ENCODE data around the gene CHST11. TPM values are rescaled to one million over a fixed set of nuclear protein-coding genes. Genes with fewer than 3 reads are reported as not detected.

The CHST11 gene
- total RNA-seq, 1 experiment from 2014 or later = 6.7 TPM

- no peak for DNase-seq
- Mint-ChIP-seq H3K9me3 (no peaks in the 10 kb centered on the region; a peak in 3 of 5 replicates), H3K36me3 (ENCODE audit: insufficient read depth in 1 of 3, low read depth in 3 of 3) (no peaks in the 10 kb centered on the region; a peak in 1 of 7 replicates), H3K27me3 (ENCODE audit: low read depth) (no peaks in the 10 kb centered on the region; the same call in none of the 2 replicates), H3K4me3 (no peak overlapping the region), H3K4me1 (peaks cover 18 to 20% of the 10 kb centered on the region in 2 experiments), H3K27ac (no peak overlapping the region)
- H3K79me1 ChIP-seq (ENCODE audit: insufficient read depth, low read depth, low read length, poor library complexity, severe bottlenecking) = no peaks in the 10 kb centered on the region
- H4K5ac ChIP-seq (ENCODE audit: insufficient read length, low read depth, low read length) = no peak overlapping the region
- TF ChIP-seq CTCF (conservative IDR thresholded peaks at IDR 0.05) = no peak
- H3K14ac ChIP-seq (ENCODE audit: insufficient read depth, low read length) = no peak overlapping the region
- H3K23ac ChIP-seq (ENCODE audit: insufficient read length, low read depth, low read length) = no peak overlapping the region
- H3K9me3 ChIP-seq (ENCODE audit: control insufficient read depth, low read depth, low read length) = no peaks in the 10 kb centered on the region
- H3K79me2 ChIP-seq (ENCODE audit: insufficient read depth, low read length) = no peaks in the 10 kb centered on the region
- no peak overlapping the region for H3T11ph ChIP-seq (ENCODE audit: low read length)
- H4K91ac ChIP-seq (ENCODE audit: insufficient read length, low read depth, low read length) = no peak overlapping the region
- H3K4me1 ChIP-seq (ENCODE audit: insufficient read depth, low read length) = no peaks in the 10 kb centered on the region
- no peaks in the 10 kb centered on the region for H4K20me1 ChIP-seq (ENCODE audit: control insufficient read depth, insufficient read depth, insufficient read length)
- no peak overlapping the region for H3K9ac ChIP-seq (ENCODE audit: extremely low read depth, insufficient read length, low read length)
- no peak overlapping the region for H2BK20ac ChIP-seq (ENCODE audit: low read depth, low read length, poor library complexity, severe bottlenecking)
- H3K4ac ChIP-seq (ENCODE audit: low read depth, low read length) = no peak overlapping the region
- H3K23me2 ChIP-seq (ENCODE audit: insufficient read length, low read depth, low read length, poor library complexity, severe bottlenecking) = no peaks in the 10 kb centered on the region
- H2AFZ ChIP-seq (ENCODE audit: low read length) = no peak overlapping the region
- no peak overlapping the region for H2BK5ac ChIP-seq (ENCODE audit: insufficient read length, low read length)
- H3K4me2 ChIP-seq (ENCODE audit: insufficient read depth, insufficient read length, low read length) = no peak overlapping the region
- H2BK15ac ChIP-seq (ENCODE audit: low read depth, low read length) = no peak overlapping the region
- no CpG with 5 or more reads among the region's 5 CpGs for WGBS (ENCODE audit: extremely low coverage, insufficient read length, low lambda C conversion rate)
- H3K18ac ChIP-seq (ENCODE audit: insufficient read length, low read depth, low read length) = no peak overlapping the region
- H3K27ac ChIP-seq (ENCODE audit: insufficient read length, low read depth, low read length) = no peak overlapping the region
- no peak overlapping the region for H2BK120ac ChIP-seq (ENCODE audit: low read depth, low read length, poor library complexity, severe bottlenecking)
- no peaks in the 10 kb centered on the region for H3K27me3 ChIP-seq (ENCODE audit: insufficient read depth, low read length)
- H2BK12ac ChIP-seq (ENCODE audit: insufficient read length, low read depth, low read length) = no peak overlapping the region
- H3K56ac ChIP-seq (ENCODE audit: insufficient read length, low read depth, low read length) = no peak overlapping the region
- no peak overlapping the region for H2AK5ac ChIP-seq (ENCODE audit: insufficient read length, low read length)
- no peak overlapping the region for H4K8ac ChIP-seq (replicated peaks; ENCODE audit: insufficient read length, low read depth, low read length)
Measured at GRCh38 chr12:104786352-104786751, 329.6 kb downstream of the CHST11 start.
